Stimulated activated CD4-positive, alpha-beta T cell treated with anti-CD3 and anti-CD28 coated beads, Interleukin-1b, Interleukin-23, amount 100 ng/mL, for 48 hours (primary cell): ENCODE data around the gene CHAD.
"Not testable (repeated sequence)": the region's sequence is repeated elsewhere in the genome, so short reads cannot be mapped to it uniquely, and the experiment has no call there.

Experiments used
- DNase-seq: peaks from one replicate; pipeline ENCODE4 v3.0.0-alpha.2; 2020

CHAD gene

DNA sequence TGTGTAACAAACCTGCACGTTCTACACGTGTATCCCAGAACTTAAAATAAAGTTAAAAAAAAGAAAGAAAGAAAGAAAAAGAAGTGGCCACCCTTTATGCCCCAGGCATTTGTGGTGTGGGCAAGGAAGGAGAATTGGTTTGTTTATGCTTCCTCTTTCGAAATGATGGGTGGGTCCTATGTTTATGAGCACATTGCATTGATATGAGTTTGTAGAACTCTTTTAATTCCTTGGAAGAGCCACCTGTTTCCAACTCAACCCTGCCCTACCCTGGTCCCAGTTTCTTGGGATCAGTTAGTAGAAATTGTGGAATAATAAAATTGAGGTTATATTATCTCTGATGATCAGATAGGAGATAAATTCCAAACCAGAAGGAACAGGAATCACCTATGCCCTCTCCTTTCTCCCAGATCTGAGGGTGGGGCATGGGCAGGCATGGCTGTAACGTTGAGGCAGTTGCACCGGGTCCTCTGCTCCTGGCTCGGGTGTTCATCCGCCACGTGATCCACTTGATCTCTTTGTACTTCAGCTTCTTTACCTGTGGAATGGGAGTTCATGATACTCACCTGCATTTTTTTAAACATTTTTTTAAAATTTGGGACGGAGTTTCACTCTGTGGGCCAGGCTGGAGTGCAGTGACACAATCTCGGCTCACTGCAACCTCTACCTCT is 15.9 kb downstream of the CHAD start:
- DNase-seq: no peak

DNA sequence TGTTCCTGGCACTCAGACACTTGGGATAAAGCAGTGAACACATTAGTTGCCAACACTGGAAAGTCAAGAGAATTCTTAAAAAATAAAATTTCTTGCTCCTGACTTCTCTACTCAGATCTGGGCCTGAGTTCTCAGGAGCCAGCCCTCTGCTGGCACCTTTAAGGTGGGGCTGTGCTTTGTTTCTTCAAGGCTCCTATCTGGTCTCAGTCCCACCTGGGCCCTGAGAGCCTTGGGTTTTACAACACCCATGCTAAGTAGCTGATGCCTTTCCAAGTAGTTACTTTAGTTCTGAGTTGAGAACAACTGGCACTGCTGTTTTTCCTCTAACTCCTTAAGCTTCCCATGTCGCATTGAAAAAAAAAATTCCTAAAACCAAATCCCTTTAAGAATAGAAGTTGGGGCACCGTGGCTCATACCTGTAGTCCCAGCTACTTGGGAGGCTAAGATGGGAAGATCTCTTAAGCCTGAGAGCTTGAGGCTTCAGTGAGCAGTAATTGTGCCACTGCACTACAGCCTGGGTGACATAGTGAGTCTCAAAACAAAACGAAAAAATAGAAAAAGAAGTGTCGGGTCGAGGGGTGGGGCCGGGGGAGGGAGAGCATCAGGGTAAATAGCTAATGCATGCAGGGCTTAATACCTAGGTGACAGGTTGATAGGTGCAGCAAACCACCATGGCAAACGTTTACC is 16.6 kb downstream of the CHAD start:
- DNase-seq: no peak

DNA sequence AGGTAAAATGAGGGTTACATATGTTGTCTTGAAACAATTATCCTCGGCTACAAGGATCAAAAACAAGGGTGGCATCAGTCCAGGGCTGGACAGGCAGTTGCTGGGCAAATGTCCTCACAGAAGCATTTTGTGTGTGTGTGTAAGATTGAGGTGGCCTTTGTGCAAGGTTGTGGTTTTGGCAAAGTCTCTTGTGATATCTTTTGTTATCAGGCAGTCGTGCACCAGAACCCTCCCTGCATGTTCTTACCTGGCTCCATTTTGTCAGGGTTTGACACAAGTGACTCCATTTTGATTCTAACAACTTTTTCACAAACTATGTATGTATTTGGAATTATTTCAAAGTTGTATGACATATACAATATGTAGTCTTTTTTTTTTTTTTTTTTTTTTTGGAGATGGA is 20.0 kb downstream of the CHAD start:
- DNase-seq: no peak

DNA sequence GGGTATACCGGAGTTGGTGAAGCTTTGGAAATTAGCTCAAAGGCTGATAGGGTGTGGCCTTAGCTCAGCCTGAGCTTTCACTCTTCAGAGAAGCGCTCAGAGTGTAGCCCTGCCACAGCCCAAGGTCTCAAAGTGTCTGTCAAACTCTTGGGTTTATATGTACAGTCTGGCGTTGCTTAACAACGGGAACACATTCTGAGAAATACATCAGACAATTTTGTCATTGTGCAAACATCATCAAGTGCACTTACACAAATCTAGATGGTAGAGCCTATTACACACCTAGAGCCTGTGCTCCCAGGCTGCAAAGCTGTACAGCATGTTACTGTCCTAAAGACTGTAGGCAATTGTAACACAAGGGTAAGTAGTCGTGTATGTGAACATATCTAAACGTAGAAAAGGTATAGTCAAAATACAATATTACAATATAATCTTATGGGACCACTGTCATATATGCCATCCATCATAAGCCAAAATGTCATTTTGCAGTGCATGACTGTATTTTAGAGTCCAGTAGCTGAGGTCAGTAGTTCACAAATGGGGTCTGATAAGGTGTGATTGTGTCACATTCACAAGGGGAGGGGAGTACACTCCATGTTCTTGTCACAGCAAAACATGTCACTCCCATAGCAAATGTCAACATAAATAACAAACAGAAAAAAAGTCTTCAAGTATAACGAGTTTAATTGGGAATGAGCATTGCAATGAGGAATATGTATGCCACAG is 20.6 kb downstream of the CHAD start:
- no peak for DNase-seq

DNA sequence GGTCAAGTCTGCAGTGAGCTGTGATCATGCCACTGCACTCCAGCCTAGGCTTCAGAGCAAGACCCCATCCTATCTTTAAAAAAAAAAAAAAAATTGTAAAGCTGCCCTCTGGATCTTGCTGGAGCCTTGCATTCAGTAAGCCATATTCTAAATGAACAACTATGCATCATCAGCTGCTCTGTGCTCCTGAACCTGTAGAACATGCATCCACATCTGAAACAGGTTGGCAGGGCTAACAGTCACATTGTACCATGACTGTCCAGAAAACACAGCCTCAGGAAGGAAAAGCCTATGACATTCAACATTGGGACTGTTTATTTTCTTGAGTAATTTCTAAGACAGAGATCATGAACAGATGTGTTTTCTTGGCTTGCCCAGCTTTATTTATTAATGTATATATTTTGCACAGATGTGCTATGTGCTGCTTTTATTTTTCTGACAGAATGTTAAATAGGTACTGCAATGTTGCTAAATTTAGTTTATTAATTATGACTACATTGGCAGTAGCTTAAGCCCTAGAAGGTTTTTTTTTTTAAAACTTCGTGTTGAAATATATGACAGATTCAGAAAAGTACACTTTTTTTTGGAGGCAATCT is 22.9 kb downstream of the CHAD start:
- no peak for DNase-seq

DNA sequence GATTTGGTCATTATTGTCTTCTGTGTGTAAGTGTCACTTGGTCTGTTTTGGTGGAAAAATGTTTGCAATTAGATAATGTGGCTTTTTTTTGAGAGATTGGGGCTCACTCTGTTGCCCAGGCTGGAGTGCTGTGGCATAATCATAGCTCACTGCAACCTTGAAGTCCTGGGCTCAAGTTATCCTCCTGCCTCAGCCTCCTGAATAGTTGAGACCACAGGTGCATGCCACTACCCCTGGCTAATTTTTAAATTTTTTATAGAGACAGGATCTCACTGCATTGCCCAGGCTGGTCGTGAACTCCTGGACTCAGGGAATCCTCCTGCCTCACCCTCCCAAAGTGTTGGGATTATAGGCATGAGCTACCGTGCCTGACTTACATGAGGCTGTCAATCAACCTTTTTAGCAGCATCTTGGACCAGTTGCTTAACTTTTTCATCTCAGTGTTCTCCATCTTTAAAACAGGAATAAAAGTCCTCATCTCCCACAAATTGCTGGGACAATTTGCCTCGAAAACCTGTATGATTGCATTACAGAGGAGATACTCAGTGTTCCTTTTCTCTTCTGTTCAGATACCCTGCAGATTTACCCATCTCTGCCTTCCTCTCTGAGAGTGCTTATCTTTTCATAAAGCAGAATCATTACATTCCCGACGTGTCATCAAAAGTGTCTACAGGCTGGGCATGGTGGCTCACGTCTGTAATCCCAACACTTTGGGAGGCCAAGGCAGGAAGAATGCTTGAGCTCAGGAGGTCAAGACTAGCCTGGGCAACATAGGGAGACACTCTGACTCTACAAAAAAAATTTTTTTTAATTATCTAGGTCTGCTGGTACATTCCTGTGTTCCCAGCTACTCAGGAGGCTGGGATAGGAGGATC is 23.6 kb downstream of the CHAD start:
- DNase-seq: no peak

DNA sequence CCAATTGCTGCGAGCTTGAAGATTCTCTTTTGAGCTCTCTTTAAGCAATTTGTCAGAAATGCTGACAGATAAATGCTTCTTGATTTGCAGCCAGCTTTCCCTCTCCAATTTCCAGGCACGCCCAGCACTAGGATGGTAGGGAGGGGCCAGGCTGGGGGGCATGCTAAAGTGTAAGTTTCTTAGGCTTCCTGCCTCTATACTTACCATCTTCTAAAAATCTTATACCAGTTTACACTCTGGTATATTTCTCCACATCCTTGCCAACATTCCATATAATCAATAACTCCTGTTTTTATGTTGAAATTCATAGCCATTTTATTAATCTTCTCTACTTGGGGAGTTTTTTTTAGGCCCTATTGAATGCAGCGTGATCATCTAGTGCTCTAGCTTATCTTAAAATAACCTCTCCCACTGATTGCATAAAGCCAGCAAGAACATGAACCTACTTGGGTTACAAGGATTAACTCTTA is 25.1 kb downstream of the CHAD start:
- DNase-seq: no peak

DNA sequence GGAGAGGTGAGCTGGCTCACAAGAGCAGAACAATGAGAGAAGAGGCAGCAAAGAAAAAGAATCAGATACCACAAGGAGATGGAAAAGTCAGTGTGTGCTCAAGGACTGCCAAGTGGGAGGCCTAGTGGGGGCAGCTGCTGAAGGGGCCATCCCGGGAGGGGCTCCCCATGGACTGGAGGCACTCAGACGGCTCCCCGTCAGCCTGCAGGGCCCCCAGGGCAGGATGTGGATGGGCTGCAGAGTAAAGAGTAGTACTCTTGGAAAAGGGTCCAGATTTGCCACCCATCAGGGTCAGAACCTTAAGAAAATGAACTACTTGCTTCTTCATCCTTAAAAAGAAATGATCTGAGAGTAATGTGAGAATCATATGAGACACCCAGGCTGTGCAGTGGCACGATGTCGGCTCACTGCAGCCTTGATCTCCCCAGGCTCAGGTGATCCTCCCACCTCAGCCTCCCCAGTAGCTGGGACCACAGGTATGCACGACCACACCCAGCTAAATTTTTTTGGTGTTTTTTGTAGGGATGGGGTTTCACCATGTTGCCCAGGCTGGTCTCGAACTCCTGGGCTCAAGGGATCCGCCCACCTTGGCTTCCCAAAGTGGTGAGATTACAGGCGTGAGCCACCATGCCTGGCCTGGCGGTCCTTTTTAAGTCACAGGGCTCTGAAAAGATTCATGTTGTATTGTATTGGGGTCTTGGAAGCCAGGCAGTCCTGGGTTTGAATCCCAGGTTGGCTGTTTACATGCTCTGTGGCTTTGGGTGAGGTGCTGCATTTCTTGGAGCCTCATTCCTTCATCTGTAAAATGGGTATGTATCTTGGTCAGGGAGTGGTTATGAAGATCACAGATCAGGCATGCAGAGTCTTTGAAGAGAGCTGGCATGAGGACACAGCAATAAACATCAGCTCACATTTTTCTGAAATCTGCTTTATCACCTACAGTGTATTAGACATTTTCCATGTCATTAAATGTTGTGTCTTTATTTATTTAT is 27.5 kb downstream of the CHAD start:
- DNase-seq: no peak

DNA sequence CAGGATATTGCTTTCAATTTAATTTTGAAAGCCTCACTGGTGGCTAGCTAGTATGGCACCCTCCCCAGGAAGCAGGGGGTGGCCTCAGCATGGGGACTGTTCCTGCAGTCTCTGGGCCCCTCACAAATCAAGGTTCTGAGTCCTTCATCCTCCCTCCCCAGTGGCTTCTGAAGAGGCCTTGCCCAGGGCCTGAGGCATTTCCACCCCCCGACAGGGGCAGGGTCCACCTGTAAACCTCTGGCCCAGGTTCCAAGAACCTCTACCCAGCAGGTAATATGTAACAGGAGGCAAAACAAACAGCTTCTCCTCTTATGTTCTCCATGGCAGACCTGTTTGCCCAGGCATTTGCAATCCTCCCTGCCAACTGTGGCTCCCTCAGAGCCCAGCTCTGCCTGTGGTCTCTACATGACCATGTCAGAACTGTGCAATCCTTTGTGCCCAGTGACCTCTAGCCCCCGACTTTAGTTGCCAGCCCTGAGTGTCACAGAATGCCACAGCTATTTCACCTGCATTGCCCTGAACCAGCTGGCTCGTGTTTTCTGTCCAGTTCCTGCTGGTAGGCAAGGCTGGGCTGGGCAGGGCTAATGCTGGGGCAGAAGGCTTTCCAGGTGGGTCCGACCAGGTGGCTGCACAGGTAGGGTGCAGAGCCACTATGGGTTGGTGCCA is 28.4 kb downstream of the CHAD start:
- DNase-seq: no peak

DNA sequence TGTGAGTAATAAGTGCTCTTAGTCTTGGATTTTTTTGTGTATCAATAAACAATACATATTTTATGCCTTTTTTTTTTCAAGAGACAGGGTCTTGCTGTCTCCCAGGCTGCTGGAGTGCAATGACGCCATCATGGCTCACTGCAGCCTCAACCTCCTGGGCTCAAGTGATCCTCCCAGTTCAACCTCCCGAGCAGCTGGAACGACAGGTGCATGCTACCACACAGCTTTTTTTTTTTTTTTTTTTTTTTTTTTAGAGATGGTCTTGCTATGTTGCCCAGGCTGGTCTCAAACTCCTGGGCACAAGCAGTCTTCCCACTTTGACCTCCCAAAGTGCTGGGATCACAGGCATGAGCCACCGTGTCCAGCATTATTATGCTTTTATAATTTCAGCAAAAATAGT is 29.7 kb downstream of the CHAD start:
- no peak for DNase-seq

DNA sequence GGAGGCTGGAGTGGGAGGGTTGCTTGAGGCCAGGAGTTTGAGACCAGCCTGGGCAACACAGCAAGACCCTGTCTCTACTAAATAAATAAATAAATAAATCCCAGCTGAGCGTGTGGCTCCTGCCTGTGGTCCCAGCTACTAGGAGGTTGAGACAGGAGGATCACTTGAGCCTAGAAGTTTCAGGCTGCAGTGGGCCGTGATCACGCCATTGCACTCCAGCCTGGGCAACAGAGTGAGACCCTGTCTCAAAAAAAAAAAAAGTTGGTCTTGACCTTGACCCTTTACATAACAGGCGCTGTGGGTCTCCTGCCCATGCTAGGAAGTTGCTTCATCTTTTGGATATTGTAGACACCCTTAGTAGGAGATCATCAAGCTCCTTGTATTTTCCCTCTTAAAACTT is 31.3 kb downstream of the CHAD start:
- no peak for DNase-seq

DNA sequence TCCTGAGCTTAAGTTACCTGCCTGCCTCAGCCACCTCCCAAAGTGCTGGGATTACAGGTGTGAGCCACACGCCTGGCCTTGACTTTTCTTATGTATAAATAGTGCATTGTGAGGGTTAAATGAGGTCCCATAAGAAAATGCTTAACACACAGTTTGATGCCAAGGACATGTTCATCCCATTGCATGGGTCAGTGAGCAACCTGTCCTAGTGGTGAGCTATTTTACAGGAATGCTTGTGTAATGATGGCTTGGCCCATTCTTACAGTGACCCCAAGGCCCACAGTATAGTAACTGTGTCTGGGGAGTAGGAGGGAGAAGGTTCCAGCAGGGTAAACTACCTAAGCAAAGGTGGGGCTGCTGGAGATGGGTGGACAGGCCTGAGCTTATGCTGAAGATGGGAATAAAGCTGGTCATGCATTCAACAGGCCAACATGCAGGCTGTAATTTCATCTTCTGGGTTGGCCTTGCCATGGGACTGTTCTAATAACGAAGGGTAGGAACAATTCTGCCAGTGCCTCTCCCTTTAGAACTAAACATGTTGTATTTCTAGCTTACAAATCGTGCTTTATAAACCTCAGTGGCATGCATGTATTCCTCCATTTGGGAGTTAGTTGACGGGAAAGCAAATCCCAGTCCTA is 36.4 kb downstream of the CHAD start:
- no peak for DNase-seq

DNA sequence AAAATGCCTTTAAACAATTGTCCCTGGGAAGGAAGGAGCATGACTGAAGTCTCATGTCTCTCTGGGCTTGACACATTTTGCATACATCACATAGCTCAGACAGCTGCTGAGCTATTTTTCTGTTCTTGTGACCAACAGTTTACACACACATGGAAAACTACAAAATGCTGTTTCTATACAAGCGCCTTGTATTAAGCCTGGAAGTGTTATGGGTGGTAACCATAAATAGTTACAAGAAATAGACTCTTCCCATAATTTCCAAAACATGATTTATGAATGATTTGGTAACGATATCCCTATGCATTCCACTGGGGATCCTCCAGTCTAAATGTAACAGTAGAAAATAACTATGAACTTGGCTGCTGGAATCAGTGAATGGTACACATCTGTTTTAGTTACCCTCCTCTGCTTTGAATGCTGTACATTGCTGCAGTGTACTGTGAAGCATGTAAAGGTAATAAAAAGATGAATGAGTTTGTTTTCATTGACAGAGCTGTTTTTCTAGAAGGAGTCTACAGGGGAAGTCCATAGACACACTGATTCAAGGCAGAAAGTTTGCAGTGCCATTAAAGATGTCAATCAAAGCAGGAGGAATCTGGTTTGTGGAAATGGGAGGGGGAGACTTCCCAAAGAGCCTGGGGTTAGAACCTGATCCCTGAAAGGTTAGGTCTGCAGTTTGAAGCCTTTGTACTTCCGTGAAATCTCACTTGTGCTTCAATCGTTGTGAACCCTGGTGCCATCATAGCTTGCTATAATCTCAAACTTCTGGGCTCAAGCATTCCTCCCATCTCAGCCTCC is 37.7 kb downstream of the CHAD start:
- DNase-seq: no peak

DNA sequence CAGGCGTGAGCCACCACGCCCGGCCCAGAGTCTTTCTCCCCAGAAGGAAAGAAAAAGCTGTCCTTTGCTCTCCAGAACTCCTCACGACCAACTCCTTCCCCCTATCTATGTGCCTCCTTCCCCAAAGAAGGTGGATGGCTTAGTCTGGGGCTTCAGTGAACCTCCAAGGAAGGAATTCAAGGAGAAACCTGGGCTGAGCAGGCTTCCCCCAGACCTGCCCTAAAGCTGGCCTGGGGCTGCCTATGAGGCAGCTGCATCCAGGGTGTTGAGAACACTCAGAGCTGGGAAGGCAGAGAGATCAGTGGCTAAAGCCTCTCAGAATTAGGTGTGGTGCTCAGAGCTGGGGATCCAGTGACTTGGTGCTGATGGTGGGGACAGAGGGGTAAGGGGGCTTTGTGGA is 38.9 kb downstream of the CHAD start:
- no peak for DNase-seq

DNA sequence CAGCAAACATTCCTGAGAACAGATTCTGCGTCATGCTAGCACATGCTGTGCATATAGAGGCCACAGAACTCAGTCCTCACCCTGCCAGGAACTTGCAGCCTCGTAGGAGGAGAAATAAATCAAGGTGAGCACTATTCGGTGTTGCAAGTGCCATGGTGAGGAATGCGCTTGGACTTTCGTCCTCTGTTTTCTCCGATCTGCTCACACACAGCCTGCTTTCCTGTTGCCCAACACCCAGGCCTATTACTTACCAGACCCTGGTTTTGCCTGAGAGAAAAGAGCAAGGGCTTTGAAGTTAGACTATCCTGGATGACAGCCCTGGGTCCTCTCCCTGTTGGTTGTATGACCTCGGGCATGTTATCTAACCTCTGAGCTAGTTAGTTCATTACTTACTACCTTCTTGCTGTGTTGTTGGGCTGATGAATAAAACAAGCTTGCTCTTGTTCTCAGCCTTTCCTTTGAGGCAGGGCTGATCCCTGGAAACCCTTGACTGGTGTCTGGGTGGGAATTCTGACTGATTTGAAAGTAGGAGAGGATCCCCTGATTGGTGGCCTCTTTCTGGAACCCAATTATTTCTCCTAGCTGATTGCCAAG is 39.8 kb downstream of the CHAD start:
- no peak for DNase-seq

DNA sequence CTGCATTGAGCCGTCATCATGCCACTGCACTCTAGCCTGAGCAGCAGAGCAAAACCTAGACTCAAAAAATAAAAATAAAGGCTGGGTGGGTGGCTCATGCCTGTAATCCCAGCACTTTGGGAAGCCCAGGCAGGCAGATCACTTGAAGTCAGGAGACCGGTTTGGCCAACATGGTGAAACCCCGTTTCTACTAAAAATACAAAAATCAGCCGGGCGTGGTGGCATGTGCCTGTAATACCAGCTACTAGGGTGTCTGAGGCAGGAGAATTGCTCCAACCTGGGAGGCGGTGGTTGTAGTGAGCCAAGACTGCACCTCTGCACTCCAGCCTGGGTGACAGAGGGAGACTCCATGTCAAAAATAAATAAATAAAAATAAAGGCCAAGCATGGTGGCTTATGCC is 40.6 kb downstream of the CHAD start:
- DNase-seq: not testable (repeated sequence)

DNA sequence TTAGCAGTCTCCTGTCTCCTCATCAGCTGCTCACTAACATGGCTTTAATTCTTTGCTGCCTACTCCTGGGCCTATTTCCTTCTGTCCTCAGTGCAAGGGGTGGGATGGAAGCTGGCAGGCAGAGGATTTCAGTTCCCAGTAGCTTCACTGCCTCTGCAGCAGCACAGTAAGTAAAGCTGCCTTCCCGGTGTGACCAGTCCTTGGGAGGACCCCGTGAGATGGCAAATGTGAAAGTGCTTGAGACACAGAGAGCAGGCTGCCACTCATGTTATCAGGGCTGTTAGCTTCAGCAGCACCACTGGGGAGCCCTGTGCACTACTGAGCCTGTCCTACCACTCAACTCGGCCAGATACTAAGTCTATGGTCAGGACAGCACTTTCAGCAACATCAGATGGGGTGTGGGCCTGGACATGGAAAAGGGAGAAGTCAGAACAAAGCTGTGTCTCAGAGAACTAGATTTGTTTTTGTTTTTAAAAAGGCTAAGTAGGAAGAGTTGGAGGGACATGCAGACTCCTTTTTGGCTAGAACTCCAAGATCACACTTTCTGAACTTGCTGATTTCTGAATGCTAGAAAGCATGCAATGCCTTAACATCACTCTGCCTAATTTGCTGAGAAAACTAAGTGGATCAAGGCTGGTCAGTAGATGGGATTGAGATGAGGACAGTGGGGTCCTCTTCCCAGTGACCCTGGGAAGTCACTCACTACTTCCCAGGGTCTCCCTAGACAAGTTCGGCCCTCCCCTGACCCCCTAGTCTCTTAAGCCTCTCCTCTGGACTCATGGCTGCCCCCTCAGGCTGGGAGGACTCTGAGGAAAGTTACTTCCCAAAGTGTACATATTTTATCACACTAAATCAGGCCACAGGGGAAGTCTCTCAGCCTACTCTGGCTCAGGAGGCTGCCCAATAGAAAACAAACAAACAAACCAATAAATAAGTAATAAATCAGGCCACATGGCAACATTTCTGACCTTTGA is 41.6 kb downstream of the CHAD start:
- DNase-seq: peak; percentile 10

DNA sequence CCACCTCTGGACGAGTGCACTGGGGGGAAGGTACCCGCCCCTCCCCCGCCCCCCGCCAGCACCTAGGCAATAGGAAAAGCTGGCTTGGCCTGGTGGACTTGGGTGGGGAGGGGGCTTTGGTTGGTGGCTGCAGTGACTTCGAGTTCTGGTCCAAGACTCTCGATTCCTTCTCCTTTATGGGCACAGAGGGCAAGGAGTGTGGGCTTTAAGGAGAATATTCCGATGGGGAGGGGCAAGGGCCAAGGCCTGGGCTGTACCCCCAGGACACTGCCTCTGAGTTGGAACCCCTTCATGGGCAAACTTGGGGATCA is 42.3 kb downstream of the CHAD start:
- DNase-seq: no peak
